OCI-LY1 (cell line): ENCODE measurements around the gene CATSPERZ.

Experiments used
- H2AFZ ChIP-seq: fragments of 200-600 bp; sonication (generic), shearing (Covaris generic); 2 replicates; pipeline ENCODE4 v1.6.0; 2014; ENCODE audit warnings: antibody characterized with exemption, mild to moderate bottlenecking, low read length
- H3F3A ChIP-seq: fragments of 200-600 bp; sonication (generic), shearing (Covaris generic); 2 replicates; pipeline ENCODE4 v1.6.0; 2014; ENCODE audit warnings: mild to moderate bottlenecking, antibody characterized with exemption, low read length, moderate library complexity; ENCODE audit not compliant: insufficient read depth
- H3K27ac ChIP-seq: fragments of 200-600 bp; sonication (generic); 2 replicates; pipeline ENCODE4 v1.5.1; 2014; ENCODE audit warnings: low read length, mixed run types, mild to moderate bottlenecking, low read depth; ENCODE audit not compliant: poor library complexity, severe bottlenecking
- H3K27me3 ChIP-seq: fragments of 200-600 bp; sonication (generic); 2 replicates; pipeline ENCODE4 v1.6.0; 2014; ENCODE audit warnings: antibody characterized with exemption, mild to moderate bottlenecking, low read length, moderate library complexity; ENCODE audit not compliant: insufficient read depth
- H3K36me3 ChIP-seq: fragments of 200-600 bp; sonication (generic); 2 replicates; pipeline ENCODE4 v1.6.1; 2014; ENCODE audit warnings: mild to moderate bottlenecking, antibody characterized with exemption, low read length, moderate library complexity, mixed read lengths; ENCODE audit not compliant: insufficient read depth
- H3K4me1 ChIP-seq: fragments of 200-600 bp; sonication (generic); 2 replicates; pipeline ENCODE4 v1.5.1; 2014; ENCODE audit warnings: mild to moderate bottlenecking, low read length, moderate library complexity; ENCODE audit not compliant: insufficient read depth, severe bottlenecking
- H3K4me2 ChIP-seq: fragments of 200-600 bp; sonication (generic), shearing (Covaris generic); 2 replicates; pipeline ENCODE4 v1.6.1; 2014; ENCODE audit warnings: low read length
- H3K4me3 ChIP-seq: fragments of 200-600 bp; sonication (generic); 2 replicates; pipeline ENCODE4 v1.5.1; 2014; ENCODE audit warnings: low read length, low read depth, mild to moderate bottlenecking, mixed read lengths; ENCODE audit not compliant: poor library complexity, severe bottlenecking
- H3K79me2 ChIP-seq: fragments of 200-600 bp; shearing (Covaris generic); 2 replicates; pipeline ENCODE4 v1.6.1; 2016; ENCODE audit warnings: mixed run types, low read length, mixed read lengths; ENCODE audit not compliant: insufficient read depth
- H3K9ac ChIP-seq: fragments of 200-600 bp; sonication (generic), shearing (Covaris generic); 2 replicates; pipeline ENCODE4 v1.6.1; 2014; ENCODE audit warnings: mild to moderate bottlenecking, low read length, mixed read lengths
- H3K9me2 ChIP-seq: fragments of 200-600 bp; sonication (generic), shearing (Covaris generic); 2 replicates; pipeline ENCODE4 v1.6.1; 2014; ENCODE audit warnings: low read depth, mild to moderate bottlenecking, low read length, mixed read lengths
- H3K9me3 ChIP-seq: fragments of 200-600 bp; shearing (Covaris generic); 2 replicates; pipeline ENCODE4 v1.6.1; 2014; ENCODE audit warnings: low read length, mixed read lengths
- H4K20me1 ChIP-seq: fragments of 200-600 bp; sonication (generic), shearing (Covaris generic); 2 replicates; pipeline ENCODE4 v1.6.0; 2016; ENCODE audit warnings: mild to moderate bottlenecking, low read length; ENCODE audit not compliant: insufficient read depth
- EZH2 ChIP-seq: fragments of 200-600 bp; sonication (generic), shearing (Covaris generic); IDR thresholded peaks from 2 replicates; pipeline ENCODE4 v1.8.0; 2017; ENCODE audit warnings: borderline replicate concordance, mixed run types, mild to moderate bottlenecking, antibody characterized with exemption, low read length, moderate library complexity, mixed read lengths
- TF ChIP-seq, protein P1 (sequence below): fragments of 200-600 bp; sonication (generic), shearing (Covaris generic); IDR thresholded peaks from 2 replicates; pipeline ENCODE4 v1.5.1; 2017; ENCODE audit warnings: mild to moderate bottlenecking, antibody characterized with exemption, low read length, moderate library complexity, mixed read lengths

Gene CATSPERZ

GRCh38 chr11:64292460-64293254, 7.5 kb upstream of the CATSPERZ start:
- no peaks in the 10 kb centered on the region for H3F3A ChIP-seq
- no peaks in the 10 kb centered on the region for H3K9me2 ChIP-seq
- no peak overlapping the region for H3K27ac ChIP-seq
- H3K9ac ChIP-seq = no peak overlapping the region
- no peak overlapping the region for H3K4me3 ChIP-seq
- H3K79me2 ChIP-seq = no peaks in the 10 kb centered on the region
- H3K36me3 ChIP-seq = no peaks in the 10 kb centered on the region
- no peaks in the 10 kb centered on the region for H3K9me3 ChIP-seq
- peaks cover 8% of the 10 kb centered on the region; the same call in 1 of the 2 replicates for H3K27me3 ChIP-seq
- no peaks in the 10 kb centered on the region for H4K20me1 ChIP-seq
- TF ChIP-seq EZH2 = no peak
- TF ChIP-seq, protein P1, sequence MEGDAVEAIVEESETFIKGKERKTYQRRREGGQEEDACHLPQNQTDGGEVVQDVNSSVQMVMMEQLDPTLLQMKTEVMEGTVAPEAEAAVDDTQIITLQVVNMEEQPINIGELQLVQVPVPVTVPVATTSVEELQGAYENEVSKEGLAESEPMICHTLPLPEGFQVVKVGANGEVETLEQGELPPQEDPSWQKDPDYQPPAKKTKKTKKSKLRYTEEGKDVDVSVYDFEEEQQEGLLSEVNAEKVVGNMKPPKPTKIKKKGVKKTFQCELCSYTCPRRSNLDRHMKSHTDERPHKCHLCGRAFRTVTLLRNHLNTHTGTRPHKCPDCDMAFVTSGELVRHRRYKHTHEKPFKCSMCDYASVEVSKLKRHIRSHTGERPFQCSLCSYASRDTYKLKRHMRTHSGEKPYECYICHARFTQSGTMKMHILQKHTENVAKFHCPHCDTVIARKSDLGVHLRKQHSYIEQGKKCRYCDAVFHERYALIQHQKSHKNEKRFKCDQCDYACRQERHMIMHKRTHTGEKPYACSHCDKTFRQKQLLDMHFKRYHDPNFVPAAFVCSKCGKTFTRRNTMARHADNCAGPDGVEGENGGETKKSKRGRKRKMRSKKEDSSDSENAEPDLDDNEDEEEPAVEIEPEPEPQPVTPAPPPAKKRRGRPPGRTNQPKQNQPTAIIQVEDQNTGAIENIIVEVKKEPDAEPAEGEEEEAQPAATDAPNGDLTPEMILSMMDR = no peak
- no peaks in the 10 kb centered on the region for H3K4me1 ChIP-seq
- H3K4me2 ChIP-seq = no peak overlapping the region
- no peak overlapping the region for H2AFZ ChIP-seq

DNA sequence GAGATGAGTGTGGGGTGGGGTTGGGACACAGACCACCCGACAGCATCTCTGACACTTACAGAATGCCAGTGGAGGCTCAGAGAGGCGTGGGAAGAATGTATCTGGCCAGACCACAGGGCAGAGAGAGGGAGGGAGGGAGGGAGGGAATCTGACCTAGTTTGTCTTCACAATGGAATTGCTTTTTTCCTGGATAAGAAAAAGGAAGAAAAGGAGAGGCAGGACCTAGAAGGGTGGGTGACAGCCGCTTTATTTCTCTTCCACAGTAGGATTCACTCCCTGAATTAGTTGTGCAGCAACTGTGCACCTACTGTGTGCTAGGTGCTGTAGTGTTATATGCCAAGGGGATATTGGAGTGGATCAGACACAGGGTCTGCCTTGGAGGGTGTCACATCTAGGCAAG, 5.4 kb upstream of the CATSPERZ start:
- Histone ChIP-seq H3K9me3 (no peaks in the 10 kb centered on the region), H3K4me3 (no peak overlapping the region), H3K79me2 (no peaks in the 10 kb centered on the region), H3K27me3 (peaks cover 8% of the 10 kb centered on the region; the same call in 1 of the 2 replicates), H2AFZ (no peak overlapping the region), H3K4me2 (no peak overlapping the region), H4K20me1 (no peaks in the 10 kb centered on the region), H3K27ac (no peak overlapping the region), H3K9me2 (no peaks in the 10 kb centered on the region), H3F3A (no peaks in the 10 kb centered on the region), H3K36me3 (no peaks in the 10 kb centered on the region), H3K4me1 (no peaks in the 10 kb centered on the region), H3K9ac (no peak overlapping the region)
- TF ChIP-seq EZH2 = no peak
- TF ChIP-seq, protein P1 = no peak

DNA sequence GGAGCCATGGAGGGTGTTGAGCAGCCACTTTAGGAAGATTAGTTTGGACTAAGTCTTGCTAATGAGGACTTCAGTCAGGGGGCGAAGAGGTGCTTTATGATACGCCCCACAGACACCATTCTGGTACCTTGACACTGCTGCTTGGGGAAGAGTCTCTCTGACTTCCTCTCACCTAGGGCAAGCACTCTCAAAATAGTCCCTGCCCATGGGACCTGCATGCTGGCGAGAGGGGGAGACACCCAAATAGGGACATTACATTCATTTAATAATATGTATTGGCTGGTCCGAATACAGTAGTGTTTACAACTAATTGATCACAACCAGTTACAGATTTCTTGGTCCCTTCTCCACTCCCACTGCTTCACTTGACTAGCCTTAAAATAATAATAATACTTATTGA, 4.4 kb upstream of the CATSPERZ start:
- no peak overlapping the region for H2AFZ ChIP-seq
- no peaks in the 10 kb centered on the region for H3K9me3 ChIP-seq
- no peaks in the 10 kb centered on the region for H3F3A ChIP-seq
- no peak for TF ChIP-seq EZH2
- TF ChIP-seq, protein P1 = no peak
- H4K20me1 ChIP-seq = no peaks in the 10 kb centered on the region
- peaks cover 5% of the 10 kb centered on the region; the same call in 1 of the 2 replicates for H3K27me3 ChIP-seq
- no peaks in the 10 kb centered on the region for H3K36me3 ChIP-seq
- peaks cover 6% of the 10 kb centered on the region for H3K4me1 ChIP-seq
- H3K79me2 ChIP-seq = no peaks in the 10 kb centered on the region
- H3K9me2 ChIP-seq = no peaks in the 10 kb centered on the region
- H3K4me3 ChIP-seq = no peak overlapping the region
- H3K4me2 ChIP-seq = no peak overlapping the region
- H3K27ac ChIP-seq = no peak overlapping the region
- no peak overlapping the region for H3K9ac ChIP-seq
